GM18499 (cell line): ENCODE results near the gene CTNNA3.

Source experiments
- ATAC-seq: cut with Tn5 transposase; IDR thresholded peaks from one replicate; pipeline ENCODE4 v1.9.1; 2021; ENCODE audit warnings: moderate number of reproducible peaks; ENCODE audit not compliant: insufficient read depth, unreplicated experiment

CTNNA3 gene

DNA sequence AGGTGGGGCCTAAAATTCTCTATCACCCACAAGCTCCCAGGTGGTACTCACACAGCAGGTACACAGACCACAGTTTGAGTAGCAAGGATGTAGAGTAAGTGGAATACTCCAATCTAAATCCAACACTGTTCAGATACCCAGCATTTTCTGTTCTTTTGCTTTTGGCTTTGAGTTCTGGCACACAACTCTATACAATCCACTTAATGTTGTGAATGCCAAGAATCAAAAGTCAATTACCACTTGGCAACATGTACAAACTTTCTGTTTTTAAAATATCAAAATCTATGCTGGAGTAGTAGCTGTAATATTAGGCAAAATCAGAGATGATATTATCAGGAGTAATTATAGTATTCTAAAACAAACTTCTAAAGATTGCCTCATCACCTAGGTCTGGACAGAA is 903.6 kb downstream of the CTNNA3 start:
- no peak for ATAC-seq

DNA sequence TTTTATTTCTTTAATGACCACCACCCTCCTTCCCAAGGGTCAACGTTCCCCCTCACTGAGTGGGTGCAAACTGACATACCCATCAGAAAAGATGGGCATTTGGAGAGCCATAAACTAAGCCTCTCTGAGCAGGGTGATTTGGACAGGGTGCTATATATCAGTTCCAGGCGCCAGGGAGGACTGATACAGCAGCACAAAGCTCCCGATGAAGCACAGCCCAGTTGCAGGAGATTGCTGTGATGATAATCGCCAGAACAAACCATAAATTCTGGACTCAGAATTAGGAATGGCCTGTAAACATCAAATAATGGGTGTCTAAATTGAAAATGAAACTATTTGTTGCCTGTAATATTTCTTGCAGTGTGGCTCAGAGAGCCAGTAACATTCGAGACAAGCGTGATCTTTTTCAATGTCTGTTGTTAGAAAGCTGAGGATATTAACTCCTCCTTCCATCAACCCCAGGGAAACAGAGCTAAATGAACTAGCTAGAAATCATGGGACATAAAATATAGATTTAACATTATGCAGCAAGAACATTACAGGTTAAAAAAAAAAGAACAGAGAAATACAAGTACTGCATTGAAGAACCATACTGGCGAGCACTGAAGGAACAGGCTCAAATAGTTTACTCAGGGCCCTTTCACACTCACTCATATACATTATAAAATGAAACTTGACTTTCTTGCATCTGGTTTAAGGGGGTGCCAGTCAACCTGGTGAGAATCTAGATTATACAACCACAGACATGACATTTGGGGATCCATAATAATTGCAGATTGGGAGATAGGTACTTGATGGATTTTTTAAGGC is 907.6 kb downstream of the CTNNA3 start:
- ATAC-seq = no peak

DNA sequence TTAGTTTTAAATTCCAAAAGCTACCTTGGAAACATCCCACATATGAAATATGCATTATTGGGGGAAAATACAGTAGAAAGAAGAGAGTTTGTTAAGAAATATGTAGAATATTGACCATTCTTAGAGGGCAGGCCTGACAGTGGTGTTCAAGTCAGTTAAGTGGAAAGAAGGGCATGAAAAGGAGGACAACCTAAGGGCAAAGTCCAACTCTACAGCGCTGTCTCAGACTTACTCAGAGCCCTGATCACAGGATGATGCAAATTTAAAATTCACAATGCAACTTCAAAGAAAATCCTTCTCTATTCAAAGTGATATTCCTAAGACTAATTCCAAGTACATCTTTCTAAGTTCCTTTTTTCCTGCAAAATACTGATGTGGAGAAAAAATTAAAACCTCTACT is 909.3 kb downstream of the CTNNA3 start:
- ATAC-seq = no peak

DNA sequence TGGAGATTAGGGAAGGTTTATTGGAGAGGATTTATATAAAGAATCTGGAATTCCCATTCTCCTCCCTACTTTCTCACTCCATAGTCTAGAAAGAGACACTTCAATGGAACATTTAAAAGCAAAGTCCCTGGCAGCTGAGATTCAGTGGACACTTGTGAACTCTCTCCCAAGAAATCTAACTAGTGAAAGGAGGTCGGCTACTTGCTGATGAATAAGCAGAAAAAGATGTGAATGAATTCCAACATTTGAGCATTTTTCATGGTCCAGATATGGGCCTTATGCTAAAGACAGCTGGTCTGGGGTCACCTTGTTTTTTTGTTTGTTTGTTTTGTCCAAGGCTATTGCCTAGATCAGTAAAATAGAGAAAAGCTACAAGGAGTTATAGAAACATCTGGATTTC is 911.2 kb downstream of the CTNNA3 start:
- no peak for ATAC-seq

DNA sequence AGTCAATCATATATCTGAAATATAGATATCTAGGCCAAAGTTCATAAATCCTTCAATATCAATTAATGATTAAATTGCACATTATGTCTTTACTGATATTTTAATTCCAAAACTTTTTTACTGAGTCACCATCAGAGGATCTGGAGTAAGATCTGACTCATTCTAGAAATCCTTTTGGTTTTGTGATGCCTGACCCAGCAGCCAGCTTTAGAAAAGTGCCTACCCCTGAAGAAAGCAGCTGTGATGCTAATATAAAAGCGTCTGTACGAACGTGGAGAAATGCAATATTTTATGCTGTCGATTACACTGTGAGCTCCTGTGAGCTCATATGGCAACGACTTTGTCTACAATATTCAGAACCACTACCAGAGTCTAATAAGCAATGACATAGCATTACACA is 912.7 kb downstream of the CTNNA3 start:
- ATAC-seq = no peak

DNA sequence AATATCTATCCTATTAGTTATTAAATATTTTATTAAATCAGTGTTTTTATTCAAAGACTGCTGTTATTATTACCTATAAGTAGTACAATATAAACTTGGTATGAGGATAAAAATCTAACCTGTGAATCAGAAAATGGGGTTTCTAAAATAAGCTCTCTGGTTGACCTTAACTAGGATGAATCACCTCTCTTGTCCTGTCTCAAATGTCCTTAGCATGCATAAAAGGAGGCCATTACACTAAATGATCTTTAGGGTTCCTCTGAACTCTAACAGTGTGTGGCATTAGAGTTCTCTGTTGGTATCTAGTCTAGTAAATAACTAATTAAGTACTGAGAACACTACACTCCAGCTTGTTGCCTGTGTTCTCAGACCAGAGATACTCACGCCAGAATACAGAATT is 913.2 kb downstream of the CTNNA3 start:
- ATAC-seq = no peak

DNA sequence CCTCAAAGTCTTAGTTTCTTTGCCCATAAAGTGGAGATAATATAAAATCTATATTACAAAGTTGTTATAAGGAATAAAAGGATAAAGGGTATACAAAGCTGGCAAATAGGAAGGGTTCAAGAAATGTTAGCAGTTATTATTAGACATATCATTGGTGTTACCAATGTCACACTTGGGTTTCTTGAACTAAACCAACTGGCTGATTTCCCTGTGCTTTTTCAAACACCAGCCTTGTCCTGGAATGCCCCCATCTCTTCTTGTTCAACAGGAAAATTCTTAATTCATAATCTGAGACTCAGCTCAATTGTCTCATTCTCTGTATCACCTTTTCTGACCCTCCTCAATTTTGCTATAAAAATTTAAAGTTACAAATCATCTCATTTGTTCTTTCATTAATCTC is 913.9 kb downstream of the CTNNA3 start:
- no peak for ATAC-seq

DNA sequence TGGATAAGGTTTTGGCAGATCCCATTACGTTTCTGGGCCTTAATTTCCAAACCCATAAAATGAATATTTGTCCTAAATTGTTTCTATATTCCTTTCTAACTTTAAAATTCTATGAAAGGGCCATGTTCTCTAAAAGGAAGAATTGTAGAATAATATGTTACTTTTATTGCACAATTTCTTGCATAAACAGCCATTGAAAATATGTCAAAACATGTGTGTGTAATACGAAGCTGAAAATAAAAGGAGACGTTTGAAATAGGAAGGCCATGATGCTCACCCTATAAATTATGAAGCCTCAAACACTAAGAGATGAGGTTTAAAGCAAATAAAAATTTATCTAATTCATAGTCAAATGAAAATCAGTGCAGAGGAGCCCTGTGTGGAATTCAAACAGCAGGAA is 915.2 kb downstream of the CTNNA3 start:
- ATAC-seq = no peak

DNA sequence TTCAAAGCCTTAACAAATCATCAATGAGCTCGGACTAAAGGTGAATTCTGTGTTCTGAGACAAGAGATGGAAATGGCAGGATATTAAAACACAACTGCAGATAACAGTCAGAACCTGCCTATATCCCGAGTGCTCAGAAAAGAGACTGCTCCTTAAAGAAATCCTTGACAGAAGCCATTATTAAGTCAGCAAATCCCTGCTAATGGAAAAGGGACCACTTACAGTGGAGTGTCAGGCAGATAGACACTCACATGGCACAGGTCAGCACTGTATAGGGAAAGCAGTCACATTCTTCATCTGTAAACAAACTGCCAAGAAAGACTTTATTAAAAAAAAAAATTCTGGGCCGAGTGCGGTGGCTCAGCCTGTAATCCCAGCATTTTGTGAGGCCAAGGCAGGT is 917.6 kb downstream of the CTNNA3 start:
- ATAC-seq = no peak

DNA sequence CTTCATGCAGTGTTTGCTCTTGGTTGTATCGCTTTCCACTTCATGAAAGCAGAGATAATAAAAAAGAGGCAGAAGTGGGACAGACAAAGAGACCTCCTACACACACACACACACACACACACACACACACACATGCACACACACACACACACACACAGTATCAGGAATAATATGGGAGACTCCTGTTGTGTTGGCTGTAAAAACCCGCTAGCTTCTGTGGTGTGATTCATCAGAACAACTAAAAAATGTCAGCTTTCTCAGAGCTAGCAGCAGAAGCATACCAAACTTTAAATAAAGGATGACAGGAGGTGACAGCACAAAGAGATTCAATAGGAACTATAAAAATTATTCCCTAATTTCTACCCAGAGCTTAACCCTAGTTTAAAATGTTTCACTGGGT is 918.3 kb downstream of the CTNNA3 start:
- ATAC-seq = no peak

DNA sequence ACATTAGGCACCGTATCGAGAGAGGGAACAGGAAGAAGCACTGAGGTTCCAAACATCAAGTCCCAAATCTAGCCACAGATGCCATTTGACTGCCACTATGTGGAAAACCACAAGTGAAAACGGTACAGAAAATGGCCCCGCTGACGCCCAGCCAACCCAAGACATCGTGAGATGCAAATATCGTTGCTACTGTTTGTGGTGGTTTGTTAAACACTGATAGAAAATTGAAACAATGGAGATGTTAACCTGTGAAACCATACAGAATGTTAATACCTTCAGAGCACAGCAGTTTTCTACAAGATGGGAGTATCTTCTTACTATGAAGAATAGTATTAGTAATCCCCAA is 922.5 kb downstream of the CTNNA3 start:
- no peak for ATAC-seq

DNA sequence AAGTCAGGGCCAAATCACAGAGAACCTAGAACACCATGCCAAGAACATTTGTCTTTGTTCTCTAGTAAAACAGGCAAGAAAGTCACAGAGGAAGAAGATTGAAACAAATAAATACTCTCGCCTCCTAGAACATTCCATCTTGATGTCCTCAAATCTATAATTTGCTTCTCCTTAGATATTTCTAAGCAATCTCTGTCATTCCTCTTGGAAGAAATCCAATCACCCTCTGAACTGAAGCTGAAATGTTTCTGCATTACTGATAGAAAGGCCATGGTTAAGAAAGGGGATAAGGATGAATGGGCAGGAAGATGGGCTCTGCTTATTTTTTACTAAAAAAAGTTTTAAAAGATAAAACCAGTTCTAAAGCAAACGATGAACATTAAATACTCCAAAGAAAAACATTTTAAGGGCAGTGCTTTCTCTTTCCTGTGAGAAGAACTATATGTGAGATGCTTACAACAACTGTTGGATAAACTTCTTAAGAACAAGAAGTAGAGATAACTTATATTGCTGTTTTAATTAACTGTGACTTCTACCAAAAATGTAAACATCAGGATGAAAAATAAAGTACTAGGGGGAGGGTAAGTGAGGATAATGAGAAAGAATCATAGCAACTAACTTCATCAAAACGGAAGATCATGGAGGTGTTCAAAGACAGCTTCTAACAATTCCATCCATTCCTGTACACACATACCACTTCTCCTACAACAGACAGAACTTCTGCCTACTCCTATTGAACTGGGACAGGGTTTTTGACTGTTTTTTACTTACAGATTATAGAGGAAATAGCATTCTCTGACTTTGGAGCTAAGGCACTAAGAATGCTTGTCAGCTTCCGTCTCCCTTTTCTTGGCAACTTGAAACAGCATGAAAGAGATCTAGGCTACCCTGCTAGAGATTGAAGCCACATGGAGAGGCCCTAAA is 923.2 kb downstream of the CTNNA3 start:
- no peak for ATAC-seq

DNA sequence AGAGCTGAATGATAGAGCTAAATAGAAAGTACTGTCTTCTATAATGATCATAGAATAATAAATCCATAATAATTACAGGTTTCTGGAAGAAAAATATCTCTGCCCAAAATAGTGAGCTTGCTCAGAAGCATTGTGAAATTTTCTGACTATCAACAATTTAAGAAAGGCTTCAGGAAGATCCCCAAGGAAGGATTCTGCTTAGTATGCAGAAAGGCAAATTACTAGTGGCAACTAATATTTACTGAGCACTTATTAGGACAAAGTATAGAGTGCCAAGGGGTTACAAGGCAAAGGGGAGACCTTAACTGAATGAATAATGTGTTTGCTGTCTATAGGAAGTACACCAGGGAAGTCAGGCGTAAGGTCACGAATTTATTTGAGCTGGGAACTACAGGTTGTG is 928.3 kb downstream of the CTNNA3 start:
- no peak for ATAC-seq

DNA sequence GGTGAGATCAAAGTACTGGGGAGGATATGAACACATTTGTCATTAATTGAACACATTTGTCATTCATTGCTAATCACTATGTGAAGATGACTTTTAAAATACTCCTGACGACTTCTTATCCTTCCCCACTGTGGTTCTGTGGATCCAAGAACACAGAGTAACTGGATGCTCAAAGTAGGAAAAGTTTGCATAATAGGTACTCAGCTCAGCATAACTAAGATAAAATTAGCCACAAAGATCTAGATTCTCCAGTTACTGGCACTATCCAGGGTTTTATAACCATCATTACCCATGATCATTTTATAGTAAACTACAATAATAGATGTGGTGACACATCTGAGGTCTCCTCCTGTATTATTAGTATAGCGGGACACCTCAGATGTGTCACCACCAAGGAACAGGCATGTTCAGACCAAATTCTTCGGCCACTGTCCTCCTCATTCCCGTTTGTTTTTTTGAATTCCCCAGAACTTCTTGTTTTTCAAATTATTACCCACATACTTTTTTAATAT is 933.7 kb downstream of the CTNNA3 start:
- no peak for ATAC-seq

DNA sequence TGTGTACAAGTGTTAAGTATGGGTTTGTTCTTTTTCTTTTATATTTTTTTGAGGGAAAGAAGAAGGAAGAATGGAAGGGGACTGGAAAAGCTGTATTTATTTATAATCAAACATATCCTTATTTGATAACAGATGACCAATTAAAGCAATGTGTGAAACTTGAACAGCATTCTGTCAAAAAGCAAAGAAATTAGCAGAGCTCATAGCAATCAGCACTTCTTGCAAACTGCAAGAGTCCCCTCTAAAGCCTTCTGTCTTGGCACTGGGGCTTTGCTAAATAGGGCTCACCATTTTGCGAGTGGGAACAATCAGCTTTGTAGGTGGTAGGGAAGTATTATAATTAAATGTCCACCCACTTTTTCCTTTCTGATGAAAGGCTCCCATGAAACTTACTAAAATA is 935.1 kb downstream of the CTNNA3 start:
- no peak for ATAC-seq

DNA sequence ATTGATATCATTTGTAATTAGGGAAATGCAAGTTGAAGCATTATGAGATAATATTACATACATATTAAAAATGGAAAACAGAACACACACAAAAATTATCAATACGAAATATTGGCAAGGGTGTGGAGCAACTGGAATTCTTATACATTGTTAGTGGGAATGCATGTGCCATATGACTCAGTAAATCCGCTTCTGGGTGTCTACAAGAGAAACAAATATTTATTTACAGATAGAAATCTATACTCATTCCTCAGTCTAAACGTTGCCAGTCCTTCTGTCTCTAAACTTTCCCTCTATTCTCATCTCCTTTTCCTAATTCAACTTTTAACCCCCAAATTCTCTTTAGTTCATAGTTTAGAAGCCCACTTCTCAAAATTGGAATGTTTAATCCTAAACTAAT is 940.5 kb downstream of the CTNNA3 start:
- ATAC-seq = no peak

DNA sequence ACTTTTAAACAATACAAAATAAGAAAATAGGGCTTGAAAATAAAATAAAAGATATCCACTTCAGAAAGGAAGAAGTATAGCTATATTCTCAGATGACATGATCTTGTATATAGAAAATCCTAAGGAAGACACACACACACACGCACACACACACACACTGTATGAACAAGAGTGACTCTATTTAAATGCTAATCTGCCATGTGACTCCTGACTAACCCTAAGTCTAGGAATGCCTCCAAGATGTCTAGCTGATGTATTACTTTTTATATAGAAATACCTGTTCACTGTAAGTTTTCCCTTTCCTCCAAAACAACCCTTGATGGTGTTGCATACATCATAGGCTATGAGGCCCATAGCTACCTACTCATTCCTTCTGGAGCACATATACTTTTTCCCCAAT is 943.3 kb downstream of the CTNNA3 start:
- ATAC-seq = no peak

DNA sequence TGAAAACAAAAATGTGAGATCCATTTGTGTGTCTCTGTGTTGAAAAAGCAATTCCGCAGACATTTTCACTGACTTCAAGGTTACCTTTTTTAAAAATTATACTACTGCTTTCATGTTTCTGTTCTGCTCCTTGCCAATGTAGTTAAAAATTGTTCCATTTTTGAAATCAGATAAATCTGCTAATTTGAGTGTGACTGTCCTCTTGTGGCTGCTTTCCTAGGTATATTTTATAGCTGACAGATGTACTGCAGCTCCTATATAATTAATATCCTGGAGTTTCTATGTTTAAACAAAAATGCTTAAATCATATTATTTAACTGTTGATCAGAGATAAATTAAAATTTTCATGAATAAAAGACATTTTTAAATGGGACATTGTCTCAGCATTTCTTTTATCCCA is 947.8 kb downstream of the CTNNA3 start:
- ATAC-seq = no peak

DNA sequence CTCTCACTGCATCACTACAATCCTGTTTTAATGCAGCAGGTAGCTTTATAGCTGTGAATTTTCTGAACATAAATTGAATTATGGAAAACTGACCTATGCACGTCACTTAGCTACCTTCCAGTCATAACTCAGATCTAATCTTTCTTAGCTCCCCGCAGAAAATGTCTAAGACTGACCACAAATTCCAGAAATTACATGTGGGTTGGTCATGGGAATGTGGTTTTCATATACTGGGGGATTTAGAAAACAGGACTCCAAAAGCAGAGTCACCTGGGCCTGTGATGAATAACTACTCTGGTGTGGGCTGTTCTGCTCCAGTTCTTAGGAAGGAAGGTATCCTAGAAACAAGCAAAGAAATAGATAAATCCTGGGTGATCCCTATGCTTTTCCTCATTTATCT is 948.5 kb downstream of the CTNNA3 start:
- no peak for ATAC-seq

DNA sequence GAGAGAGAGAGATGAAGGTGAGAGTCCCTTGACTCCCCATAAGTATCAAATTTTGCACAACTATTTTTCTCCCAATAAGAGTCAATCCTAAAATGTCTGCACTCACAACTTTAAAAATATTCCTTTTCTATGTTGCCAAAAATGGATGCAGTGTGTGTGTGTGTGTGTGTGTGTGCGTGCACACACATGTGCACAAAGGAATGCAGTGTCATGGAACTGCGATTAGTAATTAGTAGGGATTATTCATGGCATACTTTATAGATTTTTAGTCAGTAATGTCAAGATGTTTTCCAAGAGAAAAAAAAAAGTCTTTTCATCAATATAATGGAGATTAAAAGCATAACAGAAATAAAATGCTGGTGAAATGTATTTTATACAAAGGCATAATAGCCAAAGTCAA is 949.3 kb downstream of the CTNNA3 start:
- no peak for ATAC-seq

DNA sequence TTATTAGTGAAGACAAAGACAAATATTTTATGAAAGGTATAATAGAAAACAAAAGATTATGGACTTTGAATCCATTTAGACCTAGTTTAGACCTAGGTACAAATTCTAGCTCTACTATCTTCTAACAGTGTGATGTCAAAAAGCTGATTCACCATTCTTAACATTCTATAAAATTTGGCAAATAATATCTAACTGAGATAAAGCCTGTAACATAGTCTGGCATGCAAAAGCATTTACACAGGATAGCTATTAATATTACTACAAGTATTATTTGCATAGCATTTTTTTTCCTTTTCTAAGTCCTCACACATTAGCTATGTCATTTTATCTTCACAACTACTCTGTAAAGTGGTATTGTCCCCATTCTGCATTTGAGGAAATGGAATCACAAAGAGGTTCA is 949.7 kb downstream of the CTNNA3 start:
- ATAC-seq = no peak

DNA sequence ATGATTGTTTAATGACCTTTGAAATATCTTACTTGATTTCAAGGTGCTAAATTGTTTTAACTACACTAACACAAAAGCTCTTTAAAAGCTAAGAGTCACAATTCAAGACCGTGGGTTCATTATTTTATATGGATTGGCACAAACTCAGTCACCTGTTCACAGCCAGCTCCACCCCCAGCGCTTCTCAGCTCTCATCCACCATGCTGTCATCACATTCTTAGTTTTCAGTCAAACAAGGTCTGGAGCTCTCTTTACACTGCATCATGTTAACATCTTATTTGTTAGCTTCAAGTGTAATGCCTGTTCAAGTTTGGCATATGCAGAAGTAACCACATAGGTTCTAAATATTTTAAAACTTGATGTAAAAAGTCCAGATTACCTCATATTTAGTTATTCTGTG is 951.1 kb downstream of the CTNNA3 start:
- no peak for ATAC-seq
